H1 (cell line): ENCODE measurements around the gene UBE4A. TPM values are rescaled to one million over a fixed set of nuclear protein-coding genes. Genes with fewer than 3 reads are reported as not detected.

ENCODE experiments used
- BACH1 ChIP-seq: IDR thresholded peaks from 2 replicates; pipeline ENCODE4 v1.6.1; 2012; ENCODE audit warnings: low read length, improper control_type of control experiment
- CBX8 ChIP-seq: fragments of 300-800, 300-1000 bp; sonication (generic); IDR thresholded peaks from 2 replicates; pipeline ENCODE4 v1.7.1; 2016; ENCODE audit warnings: low read depth, low read length, borderline replicate concordance
- CTBP2 ChIP-seq: IDR thresholded peaks from 2 replicates; pipeline ENCODE4 v1.7.0; 2011; ENCODE audit warnings: borderline replicate concordance, mild to moderate bottlenecking, moderate library complexity, mixed read lengths, low read length; ENCODE audit not compliant: insufficient read depth, insufficient read length
- HDAC2 ChIP-seq, 2 experiments: fragments of 300-600 bp in 1 of 2; sonication (generic) in 1 of 2; IDR thresholded peaks; 2 replicates each; pipeline ENCODE4 v1.6.1; 2011 to 2012; ENCODE audit warnings: low read depth in 2 of 2, low read length in 2 of 2, mild to moderate bottlenecking in 2 of 2, moderate library complexity in 2 of 2, borderline replicate concordance in 1 of 2, inconsistent platforms in 1 of 2
- HDAC6 ChIP-seq: IDR thresholded peaks from one replicate; pipeline ENCODE4 v1.7.1; 2012; ENCODE audit warnings: low read depth, mild to moderate bottlenecking, inconsistent platforms, low read length, moderate library complexity
- KDM4A ChIP-seq: IDR thresholded peaks from one replicate; pipeline ENCODE4 v1.7.1; 2012; ENCODE audit warnings: low read depth, mild to moderate bottlenecking, moderate library complexity, low read length, inconsistent platforms; ENCODE audit not compliant: severe bottlenecking
- PHF8 ChIP-seq: fragments of 200-600 bp; sonication (generic); conservative IDR thresholded peaks from 2 replicates; pipeline ENCODE4 v1.7.1; 2012; ENCODE audit warnings: low read depth, mild to moderate bottlenecking, inconsistent platforms, low read length, moderate library complexity
- POLR2AphosphoS5 ChIP-seq: IDR thresholded peaks from 2 replicates; pipeline ENCODE4 v1.6.1; 2011; ENCODE audit warnings: low read depth, low read length
- RAD21 ChIP-seq, 2 experiments: IDR thresholded peaks in 1 of 2; conservative IDR thresholded peaks in 1 of 2; 2 replicates each; pipeline ENCODE4 v1.6.1; 2011; ENCODE audit warnings: low read depth in 2 of 2, low read length in 2 of 2, improper control_type of control experiment in 1 of 2, inconsistent platforms in 1 of 2, mild to moderate bottlenecking in 1 of 2, moderate library complexity in 1 of 2
- RBBP5 ChIP-seq: IDR thresholded peaks from 2 replicates; pipeline ENCODE4 v1.7.1; 2012; ENCODE audit warnings: low read depth, mild to moderate bottlenecking, inconsistent platforms, low read length, moderate library complexity, borderline replicate concordance
- RNF2 ChIP-seq: fragments of 200-900, 300-1000 bp; sonication (generic); IDR thresholded peaks from 2 replicates; pipeline ENCODE4 v1.7.1; 2016; ENCODE audit warnings: borderline replicate concordance, low read depth, mild to moderate bottlenecking, antibody characterized with exemption, low read length; ENCODE audit not compliant: poor library complexity, severe bottlenecking; ENCODE audit errors: missing control alignments
- SIRT6 ChIP-seq: IDR thresholded peaks from one replicate; pipeline ENCODE4 v1.7.1; 2012; ENCODE audit warnings: low read length, inconsistent platforms
- SIX5 ChIP-seq: IDR thresholded peaks from 2 replicates; pipeline ENCODE4 v1.6.1; 2011; ENCODE audit warnings: mild to moderate bottlenecking, low read depth, low read length
- SP1 ChIP-seq: IDR thresholded peaks from 2 replicates; pipeline ENCODE4 v1.6.1; 2011; ENCODE audit warnings: low read depth, low read length
- SP4 ChIP-seq: IDR thresholded peaks from 2 replicates; pipeline ENCODE4 v1.6.1; 2012; ENCODE audit warnings: low read length, inconsistent platforms
- TAF1 ChIP-seq: IDR thresholded peaks from 2 replicates; pipeline ENCODE4 v1.6.1; 2011; ENCODE audit warnings: mild to moderate bottlenecking, low read depth, low read length
- ZNF274 ChIP-seq: IDR thresholded peaks from 2 replicates; pipeline ENCODE4 v1.7.0; 2012; ENCODE audit warnings: low read length, borderline replicate concordance; ENCODE audit errors: extremely low read depth
- polyA plus RNA-seq, 7 experiments: library from polyadenylated mRNA; depleted of rRNA in 3 of 7; stranded (reverse) in 5 of 7; unstranded in 2 of 7; fragments of >200 nt in 5 of 7; fragments of 200-250 nt in 2 of 7; gene quantifications; 1 replicate in 5 of 7; 2 replicates in 1 of 7; 4 replicates in 1 of 7; pipeline versions ENCODE4 v1.2.1 to v1.2.3, GENCODE V29; 2011 to 2013; ENCODE audit warnings: missing spikeins in 2 of 7, mixed read lengths in 2 of 7
- total RNA-seq: library from RNA; stranded (reverse); fragmentation: NEBNext Ultra II Directional; extraction: Animal tissue kit (Norgen Biotek cat#: 25700); gene quantifications from 2 replicates; pipeline ENCODE4 v1.2.1, GENCODE V29; 2021
- TF ChIP-seq, protein P1 (sequence below): IDR thresholded peaks from 2 replicates; pipeline ENCODE4 v1.6.1; 2011; ENCODE audit warnings: low read length, improper control_type of control experiment
- TF ChIP-seq, protein P2 (sequence below), 3 experiments: IDR thresholded peaks; 1 replicate in 2 of 3; 2 replicates in 1 of 3; pipeline versions ENCODE4 v1.5.1 to v1.6.1; 2011; ENCODE audit warnings: low read length in 3 of 3, mild to moderate bottlenecking in 3 of 3, inconsistent platforms in 2 of 3, low read depth in 1 of 3, moderate library complexity in 1 of 3; ENCODE audit not compliant: insufficient read depth in 1 of 3; ENCODE audit errors: control extremely low read depth in 1 of 3

UBE4A gene
- total and polyA plus RNA-seq, 2 of the 8 experiments (the other 6 are each of a cell fraction or from before 2014, with no cell fraction given): 11.3 to 34.5 TPM

DNA sequence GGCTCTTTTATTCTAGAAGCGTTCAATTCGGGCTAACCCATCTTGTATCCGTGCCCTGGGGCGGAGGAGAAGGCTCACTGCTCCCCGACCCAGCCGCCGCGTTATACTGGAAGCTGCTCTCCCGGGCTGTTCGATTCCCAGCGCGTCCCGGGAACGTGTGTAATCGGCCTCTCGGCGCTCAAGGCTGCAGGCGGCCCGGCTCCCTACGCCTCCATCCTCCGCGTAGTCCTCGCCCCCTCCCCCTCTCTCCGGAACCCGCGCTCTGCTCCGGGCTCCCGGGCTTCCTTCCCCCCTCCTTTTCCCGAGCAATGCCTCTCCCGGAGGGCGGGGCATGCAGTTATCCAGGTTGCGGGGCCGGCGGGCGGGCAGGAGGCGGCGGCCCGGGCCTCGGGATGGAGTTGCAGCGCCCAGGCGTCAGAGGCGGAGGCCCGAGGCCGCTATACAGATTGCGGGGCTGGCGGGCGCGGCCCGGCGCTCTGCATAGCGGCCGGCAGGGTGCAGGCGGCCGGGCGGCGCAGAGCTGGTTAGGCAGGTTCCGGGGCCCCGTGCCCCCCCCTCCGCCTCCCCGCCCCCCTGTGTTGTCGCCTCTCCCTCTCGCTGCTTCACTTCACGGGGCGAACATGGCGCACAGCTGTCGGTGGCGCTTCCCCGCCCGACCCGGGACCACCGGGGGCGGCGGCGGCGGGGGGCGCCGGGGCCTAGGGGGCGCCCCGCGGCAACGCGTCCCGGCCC lies 76.7 kb downstream of the UBE4A start, which contains the start of gene KMT2A (continued):
- TF ChIP-seq RAD21 (IDR thresholded peaks at IDR 0.05 in 1 of 2, conservative IDR thresholded peaks at IDR 0.05 in 1 of 2; ENCODE audit: low read depth in 2 of 2, low read length in 2 of 2): no peak; a peak in 1 of 4 replicates
- no peak for TF ChIP-seq BACH1
- no peak for TF ChIP-seq ZNF274
- TF ChIP-seq SIX5: no peak
- TF ChIP-seq RBBP5: no peak; the same call in 1 of the 2 replicates
- TF ChIP-seq SIRT6: no peak
- TF ChIP-seq SP4: peak; percentile 31; the same call in 1 of the 2 replicates
- TF ChIP-seq CTBP2: peak; percentile 76
- peak; percentile 75 for TF ChIP-seq TAF1
- no peak for TF ChIP-seq SP1
- no peak for TF ChIP-seq HDAC6
- no peak for TF ChIP-seq HDAC2 (IDR thresholded peaks at IDR 0.05; ENCODE audit: borderline replicate concordance in 1 of 2, low read depth in 2 of 2, low read length in 2 of 2)
- TF ChIP-seq, protein P1, sequence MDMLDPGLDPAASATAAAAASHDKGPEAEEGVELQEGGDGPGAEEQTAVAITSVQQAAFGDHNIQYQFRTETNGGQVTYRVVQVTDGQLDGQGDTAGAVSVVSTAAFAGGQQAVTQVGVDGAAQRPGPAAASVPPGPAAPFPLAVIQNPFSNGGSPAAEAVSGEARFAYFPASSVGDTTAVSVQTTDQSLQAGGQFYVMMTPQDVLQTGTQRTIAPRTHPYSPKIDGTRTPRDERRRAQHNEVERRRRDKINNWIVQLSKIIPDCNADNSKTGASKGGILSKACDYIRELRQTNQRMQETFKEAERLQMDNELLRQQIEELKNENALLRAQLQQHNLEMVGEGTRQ: no peak
- TF ChIP-seq RNF2: no peak
- TF ChIP-seq CBX8: no peak
- TF ChIP-seq, protein P2, sequence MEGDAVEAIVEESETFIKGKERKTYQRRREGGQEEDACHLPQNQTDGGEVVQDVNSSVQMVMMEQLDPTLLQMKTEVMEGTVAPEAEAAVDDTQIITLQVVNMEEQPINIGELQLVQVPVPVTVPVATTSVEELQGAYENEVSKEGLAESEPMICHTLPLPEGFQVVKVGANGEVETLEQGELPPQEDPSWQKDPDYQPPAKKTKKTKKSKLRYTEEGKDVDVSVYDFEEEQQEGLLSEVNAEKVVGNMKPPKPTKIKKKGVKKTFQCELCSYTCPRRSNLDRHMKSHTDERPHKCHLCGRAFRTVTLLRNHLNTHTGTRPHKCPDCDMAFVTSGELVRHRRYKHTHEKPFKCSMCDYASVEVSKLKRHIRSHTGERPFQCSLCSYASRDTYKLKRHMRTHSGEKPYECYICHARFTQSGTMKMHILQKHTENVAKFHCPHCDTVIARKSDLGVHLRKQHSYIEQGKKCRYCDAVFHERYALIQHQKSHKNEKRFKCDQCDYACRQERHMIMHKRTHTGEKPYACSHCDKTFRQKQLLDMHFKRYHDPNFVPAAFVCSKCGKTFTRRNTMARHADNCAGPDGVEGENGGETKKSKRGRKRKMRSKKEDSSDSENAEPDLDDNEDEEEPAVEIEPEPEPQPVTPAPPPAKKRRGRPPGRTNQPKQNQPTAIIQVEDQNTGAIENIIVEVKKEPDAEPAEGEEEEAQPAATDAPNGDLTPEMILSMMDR (IDR thresholded peaks at IDR 0.05; ENCODE audit: control extremely low read depth in 1 of 3, insufficient read depth in 1 of 3, low read depth in 1 of 3, low read length in 3 of 3): no peak
- peak; percentile 61 for TF ChIP-seq POLR2AphosphoS5
- no peak for TF ChIP-seq KDM4A
- peak; percentile 38; the same call in 1 of the 2 replicates for TF ChIP-seq PHF8
